Stimulated activated naive CD8-positive, alpha-beta T cell treated with anti-CD3 and anti-CD28 coated beads, Interleukin-15, Interleukin-2, amounts not matched to agents 100 ng/mL and 50 ng/mL, for 24 hours (primary cell): ENCODE measurements around the gene KRT35.

Source experiments
- H3K27ac Mint-ChIP-seq: one replicate; pipeline ENCODE4 v1.8.0; 2021; ENCODE audit warnings: mild to moderate bottlenecking, mixed read lengths
- H3K27me3 Mint-ChIP-seq: one replicate; pipeline ENCODE4 v1.8.0; 2021; ENCODE audit warnings: mixed read lengths
- H3K36me3 Mint-ChIP-seq: one replicate; pipeline ENCODE4 v1.8.0; 2021; ENCODE audit warnings: low read depth, mixed read lengths
- H3K4me1 Mint-ChIP-seq: one replicate; pipeline ENCODE4 v1.8.0; 2021; ENCODE audit warnings: low read depth, mixed read lengths
- H3K4me3 Mint-ChIP-seq: one replicate; pipeline ENCODE4 v1.8.0; 2021; ENCODE audit warnings: mild to moderate bottlenecking, mixed read lengths
- H3K9me3 Mint-ChIP-seq: one replicate; pipeline ENCODE4 v1.8.0; 2021; ENCODE audit warnings: mixed read lengths

KRT35 gene

DNA sequence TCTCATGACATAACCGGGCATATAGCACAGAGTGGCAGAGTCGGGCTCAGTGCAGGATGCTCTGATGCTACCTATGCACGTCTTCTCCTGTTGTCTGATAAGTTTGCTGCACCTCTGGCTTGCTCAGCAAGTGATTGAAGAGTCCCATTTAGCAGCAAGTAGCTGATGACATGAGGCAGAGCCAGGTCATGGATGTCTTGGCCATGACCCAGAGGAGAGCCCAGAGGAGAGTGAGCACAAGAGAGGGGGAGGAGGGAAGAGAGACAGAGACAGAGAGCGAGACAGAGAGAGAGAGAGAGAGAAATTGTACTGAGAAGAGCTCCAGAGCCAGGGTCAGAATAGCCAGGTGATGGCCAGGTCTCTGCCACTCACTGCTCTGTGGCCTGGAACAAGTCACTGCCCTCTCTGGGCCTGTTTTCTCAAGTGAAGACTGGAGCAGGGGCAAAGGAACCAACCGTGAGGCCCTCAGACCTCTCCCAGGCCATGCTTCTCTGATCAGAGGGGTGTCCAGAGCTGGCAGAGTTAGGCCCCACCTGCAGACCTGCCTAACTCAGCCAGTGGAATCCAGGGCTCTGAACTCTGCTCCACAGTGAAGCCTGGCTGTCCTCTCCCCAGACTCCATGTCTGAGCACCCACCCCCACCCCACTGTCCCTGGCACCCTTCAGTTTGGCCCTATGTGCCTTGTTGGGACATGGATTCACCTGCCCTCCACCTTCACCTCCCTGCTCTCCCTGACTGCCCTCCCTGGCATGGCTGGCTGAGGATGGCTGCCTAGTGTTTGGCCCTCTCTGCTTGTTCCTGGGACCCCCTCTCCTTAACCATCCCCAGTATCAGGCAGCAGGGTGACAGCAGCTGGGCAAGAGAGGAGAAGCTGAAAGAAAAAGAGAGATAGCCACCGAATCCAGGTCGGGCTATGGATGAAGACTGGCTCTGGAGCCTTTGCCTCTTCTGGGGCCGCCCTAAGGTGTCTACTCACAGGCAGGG is 4.3 kb upstream of the KRT35 start:
- Mint-ChIP-seq H3K36me3 (no peaks in the 10 kb centered on the region), H3K27ac (no peak overlapping the region), H3K27me3 (no peaks in the 10 kb centered on the region), H3K9me3 (no peaks in the 10 kb centered on the region), H3K4me3 (no peak overlapping the region), H3K4me1 (no peaks in the 10 kb centered on the region)

DNA sequence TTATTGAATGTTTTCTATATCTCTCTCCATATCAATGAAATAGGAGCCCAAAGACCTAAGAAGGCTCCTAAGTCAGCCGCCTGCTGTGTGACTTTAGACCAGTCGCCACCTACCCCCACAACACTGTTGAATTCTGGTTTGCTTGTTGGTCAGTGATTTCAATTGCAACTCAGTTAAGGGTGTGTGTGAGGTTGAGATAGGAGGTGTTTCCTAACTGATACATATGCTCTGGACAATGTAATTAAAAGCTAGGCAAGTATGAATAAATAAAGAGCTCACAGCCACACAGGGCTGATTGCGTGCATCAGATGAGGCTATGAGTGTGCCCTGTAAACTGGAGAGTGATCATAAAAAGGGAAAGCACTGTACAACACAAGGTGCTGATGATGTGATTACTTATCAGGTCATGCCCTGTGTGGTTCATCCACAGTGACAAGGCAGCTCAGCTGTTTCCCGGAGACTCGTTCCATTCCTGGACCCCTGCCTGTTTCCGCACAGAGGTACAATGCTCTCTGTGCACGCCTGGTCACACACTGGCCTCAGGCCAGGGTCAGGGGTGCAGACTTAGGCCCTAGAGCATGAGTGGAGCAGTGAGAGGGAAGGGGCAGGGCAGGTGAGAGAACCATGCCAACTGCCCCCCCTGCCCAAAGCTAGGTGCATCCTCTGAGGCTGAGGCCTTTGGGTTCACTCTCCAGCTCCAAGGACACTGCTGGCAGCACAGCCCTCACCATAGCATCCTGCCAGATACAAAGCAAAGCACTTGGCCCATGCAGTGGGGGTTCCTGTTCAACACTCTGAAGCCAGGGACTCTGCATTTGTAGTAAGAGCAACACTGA is 3.3 kb upstream of the KRT35 start:
- no peaks in the 10 kb centered on the region for H3K9me3 Mint-ChIP-seq
- no peaks in the 10 kb centered on the region for H3K4me1 Mint-ChIP-seq
- no peaks in the 10 kb centered on the region for H3K36me3 Mint-ChIP-seq
- no peak overlapping the region for H3K27ac Mint-ChIP-seq
- no peaks in the 10 kb centered on the region for H3K27me3 Mint-ChIP-seq
- H3K4me3 Mint-ChIP-seq, result no peak overlapping the region

DNA sequence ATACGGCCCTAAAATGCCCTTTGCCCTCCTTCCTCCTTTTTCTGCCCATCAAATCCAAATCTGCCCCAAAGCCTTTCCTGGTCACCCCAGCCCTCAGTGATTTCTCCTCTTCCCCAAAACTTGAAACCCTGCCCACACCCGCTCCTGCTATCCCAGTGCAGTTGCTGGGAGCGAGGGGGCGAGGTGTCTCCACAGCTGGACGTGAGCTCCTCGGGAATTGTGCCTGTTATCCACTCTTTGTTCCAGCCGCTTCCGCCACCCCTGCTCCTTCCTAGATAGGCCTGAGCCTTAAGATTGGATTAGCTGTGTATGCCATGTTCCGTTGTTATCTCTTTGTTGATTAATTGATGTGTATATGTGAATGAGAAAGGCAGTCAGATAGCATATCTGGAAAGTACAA is 2.6 kb upstream of the KRT35 start:
- Mint-ChIP-seq H3K4me3 (no peak overlapping the region), H3K27me3 (no peaks in the 10 kb centered on the region), H3K4me1 (no peaks in the 10 kb centered on the region), H3K9me3 (no peaks in the 10 kb centered on the region), H3K27ac (no peak overlapping the region), H3K36me3 (no peaks in the 10 kb centered on the region)

DNA sequence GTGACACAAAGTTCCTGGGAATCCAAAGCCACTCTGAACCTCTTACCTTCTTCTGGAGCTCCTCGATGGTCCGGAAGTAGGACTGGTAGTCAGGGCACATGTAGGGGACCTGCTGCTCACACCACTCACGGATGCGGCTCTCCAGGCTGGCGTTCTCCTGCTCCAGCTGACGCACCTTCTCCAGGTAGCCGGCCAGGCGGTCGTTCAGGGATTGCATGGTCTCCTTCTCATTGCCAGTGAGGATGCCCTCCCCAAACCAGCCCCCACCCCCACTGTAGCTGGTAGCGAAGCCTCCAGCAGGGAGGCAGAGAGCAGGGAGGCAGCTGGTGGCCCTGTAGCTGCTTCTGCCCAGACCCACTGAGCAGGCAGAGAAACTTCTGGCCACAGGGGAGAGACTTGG is 370 bp downstream of the KRT35 start:
- Mint-ChIP-seq H3K4me3 (no peak overlapping the region), H3K36me3 (no peaks in the 10 kb centered on the region), H3K9me3 (no peaks in the 10 kb centered on the region), H3K27ac (no peak overlapping the region), H3K27me3 (no peaks in the 10 kb centered on the region), H3K4me1 (no peaks in the 10 kb centered on the region)

DNA sequence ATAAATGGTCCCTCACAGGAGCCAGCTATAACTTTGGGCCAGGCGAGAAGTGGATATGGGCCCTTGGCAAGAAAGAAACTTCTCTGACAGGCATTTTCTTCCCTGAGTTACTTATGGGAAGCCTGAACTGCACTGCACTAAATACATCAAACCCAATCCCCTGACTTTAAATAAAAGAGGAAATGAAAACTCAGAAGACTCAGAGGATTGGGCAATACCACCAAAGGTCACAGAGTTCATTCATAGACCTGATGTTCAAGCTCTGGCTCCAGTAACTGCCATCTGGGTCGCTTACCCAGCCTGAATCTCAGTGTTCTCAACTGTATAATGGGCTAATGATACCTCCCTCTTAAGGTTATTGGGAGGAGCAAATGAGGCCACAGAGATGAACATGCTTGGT is 815 bp downstream of the KRT35 start:
- Mint-ChIP-seq H3K27me3 (no peaks in the 10 kb centered on the region), H3K36me3 (no peaks in the 10 kb centered on the region), H3K4me1 (no peaks in the 10 kb centered on the region), H3K9me3 (no peaks in the 10 kb centered on the region), H3K27ac (no peak overlapping the region), H3K4me3 (no peak overlapping the region)

DNA sequence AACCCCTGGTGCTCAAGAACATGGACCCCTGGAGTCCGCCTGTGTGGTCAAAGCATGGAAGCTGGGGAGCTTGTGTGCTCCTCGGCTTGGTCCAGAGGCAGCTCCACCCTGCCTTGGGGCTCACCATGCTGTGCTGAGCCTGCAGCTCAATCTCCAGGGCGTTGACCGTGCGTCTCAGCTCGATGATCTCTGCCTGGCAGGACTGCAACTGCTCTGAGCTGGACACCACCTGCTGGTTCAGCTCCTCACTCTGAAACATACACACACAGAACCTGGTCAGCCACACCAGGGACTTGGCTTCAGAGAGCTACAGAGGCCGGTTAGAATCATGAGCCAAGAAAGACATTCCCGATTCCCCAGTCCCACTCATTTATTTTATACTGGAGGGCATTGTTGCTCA is 2.7 kb downstream of the KRT35 start:
- Mint-ChIP-seq H3K27ac (no peak overlapping the region), H3K36me3 (no peaks in the 10 kb centered on the region), H3K4me1 (no peaks in the 10 kb centered on the region), H3K27me3 (no peaks in the 10 kb centered on the region), H3K4me3 (no peak overlapping the region), H3K9me3 (no peaks in the 10 kb centered on the region)

DNA sequence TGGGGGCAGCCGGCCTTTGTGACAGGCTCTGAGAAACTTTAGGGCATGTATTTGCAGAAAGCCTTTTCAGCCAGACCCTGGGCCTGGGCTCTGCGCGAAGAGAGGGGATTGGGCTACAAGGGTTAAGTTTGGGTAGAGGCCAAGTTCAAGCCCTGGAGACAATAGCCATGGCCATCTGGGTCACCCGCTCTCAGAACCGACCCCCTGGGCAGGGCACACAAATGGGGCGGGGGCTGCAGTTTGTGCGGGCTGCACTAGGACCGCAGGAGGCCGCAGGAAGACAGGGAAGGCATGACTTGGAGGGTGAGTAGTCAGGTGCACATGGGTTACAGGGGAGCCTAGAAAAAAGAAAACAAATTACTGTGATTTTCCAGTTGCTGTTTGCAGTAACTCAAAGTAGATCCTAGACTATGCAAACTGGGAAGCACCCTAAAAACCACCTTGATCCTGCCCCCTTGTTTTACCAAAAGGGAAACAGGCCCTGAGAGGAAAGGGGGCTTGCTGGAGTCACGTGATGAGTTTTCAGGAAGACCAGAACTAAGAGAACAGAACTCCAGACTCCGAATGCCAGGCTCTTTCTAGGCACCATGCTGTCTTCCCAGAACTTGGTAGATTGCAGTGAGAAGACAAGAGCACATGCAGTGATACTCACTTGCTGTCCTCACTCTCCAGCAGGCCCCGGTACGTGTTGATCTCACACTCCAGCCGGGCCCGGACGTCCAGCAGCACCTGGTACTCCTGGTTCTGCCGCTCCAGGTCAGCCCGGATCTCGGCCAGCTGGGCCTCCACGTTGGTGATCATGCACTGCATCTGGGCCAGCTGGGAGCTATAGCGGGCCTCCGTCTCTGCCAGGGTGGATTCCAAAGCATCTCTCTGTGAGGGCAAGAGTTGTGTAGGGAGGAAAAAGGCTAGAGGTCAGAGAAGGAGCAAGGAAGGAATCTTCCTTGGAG is 3.8 kb downstream of the KRT35 start:
- no peaks in the 10 kb centered on the region for H3K4me1 Mint-ChIP-seq
- H3K27me3 Mint-ChIP-seq, result no peaks in the 10 kb centered on the region
- H3K4me3 Mint-ChIP-seq, result no peak overlapping the region
- H3K9me3 Mint-ChIP-seq, result peaks cover 3% of the 10 kb centered on the region
- H3K27ac Mint-ChIP-seq, result no peak overlapping the region
- no peaks in the 10 kb centered on the region for H3K36me3 Mint-ChIP-seq

DNA sequence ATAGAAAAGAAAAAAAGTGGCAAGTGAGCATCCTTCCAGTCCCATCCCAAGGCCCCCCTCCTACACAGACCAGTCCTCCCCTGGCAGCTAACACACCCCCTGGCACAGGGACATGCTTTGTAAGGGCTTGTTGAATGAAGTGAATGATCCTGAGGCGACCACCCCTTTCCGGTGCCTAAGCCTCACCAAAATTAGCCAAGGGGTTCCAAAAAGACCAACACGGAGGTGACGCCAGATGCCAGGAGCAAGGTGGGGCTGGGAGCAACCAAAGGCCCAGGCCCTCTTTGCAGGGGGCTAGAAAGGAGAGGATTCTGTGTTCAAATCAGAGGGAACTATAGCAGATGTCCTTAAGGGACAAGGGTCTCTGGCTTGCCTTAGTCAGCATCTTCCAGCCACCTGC is 5.5 kb downstream of the KRT35 start:
- Mint-ChIP-seq H3K4me3 (no peak overlapping the region), H3K27me3 (no peaks in the 10 kb centered on the region), H3K9me3 (peaks cover 3% of the 10 kb centered on the region), H3K36me3 (no peaks in the 10 kb centered on the region), H3K27ac (no peak overlapping the region), H3K4me1 (no peaks in the 10 kb centered on the region)

DNA sequence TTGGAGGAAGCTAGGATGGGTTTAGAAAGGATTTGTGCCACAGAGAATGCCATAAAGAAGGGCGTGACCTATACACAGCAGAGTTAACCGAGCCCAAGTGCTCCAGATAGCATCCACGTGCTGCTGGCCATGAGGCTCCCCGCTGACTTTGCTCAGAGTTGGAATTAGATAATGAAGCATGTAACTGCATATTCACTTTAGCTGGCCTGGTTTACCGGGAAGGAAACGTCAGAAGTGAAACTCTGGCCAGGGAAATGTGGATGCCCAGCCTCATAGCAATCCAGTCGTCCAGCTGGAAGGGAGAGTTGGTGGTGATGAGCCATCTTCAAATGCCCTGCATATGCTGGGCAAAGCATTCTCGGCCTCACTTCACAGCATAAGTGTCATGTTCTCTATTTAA is 6.1 kb downstream of the KRT35 start:
- no peak overlapping the region for H3K4me3 Mint-ChIP-seq
- H3K27ac Mint-ChIP-seq, result no peak overlapping the region
- peaks cover 3% of the 10 kb centered on the region for H3K9me3 Mint-ChIP-seq
- H3K36me3 Mint-ChIP-seq, result no peaks in the 10 kb centered on the region
- no peaks in the 10 kb centered on the region for H3K4me1 Mint-ChIP-seq
- no peaks in the 10 kb centered on the region for H3K27me3 Mint-ChIP-seq

DNA sequence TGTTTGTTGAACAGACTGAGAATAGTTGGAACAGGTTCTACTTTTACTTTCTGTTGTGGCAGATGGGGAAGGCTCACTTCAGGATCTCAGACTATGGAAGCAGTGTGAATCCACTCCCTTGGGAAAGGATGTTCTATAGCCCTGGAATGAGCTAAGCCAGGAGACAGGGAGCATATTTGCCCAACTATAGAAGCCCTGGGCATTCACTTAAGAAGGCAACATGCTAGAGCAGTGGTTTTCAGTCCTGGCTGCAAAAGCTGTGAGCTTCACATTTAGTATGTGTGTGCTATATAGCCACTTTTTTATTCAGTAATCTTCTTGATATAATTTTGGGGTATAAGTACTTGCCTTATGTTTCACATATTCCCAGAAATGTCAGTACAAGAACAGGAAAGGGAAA is 12.6 kb downstream of the KRT35 start:
- Mint-ChIP-seq H3K27ac (no peak overlapping the region), H3K36me3 (no peaks in the 10 kb centered on the region), H3K27me3 (peaks cover 4% of the 10 kb centered on the region), H3K4me1 (no peaks in the 10 kb centered on the region), H3K9me3 (peaks cover 6% of the 10 kb centered on the region), H3K4me3 (no peak overlapping the region)

DNA sequence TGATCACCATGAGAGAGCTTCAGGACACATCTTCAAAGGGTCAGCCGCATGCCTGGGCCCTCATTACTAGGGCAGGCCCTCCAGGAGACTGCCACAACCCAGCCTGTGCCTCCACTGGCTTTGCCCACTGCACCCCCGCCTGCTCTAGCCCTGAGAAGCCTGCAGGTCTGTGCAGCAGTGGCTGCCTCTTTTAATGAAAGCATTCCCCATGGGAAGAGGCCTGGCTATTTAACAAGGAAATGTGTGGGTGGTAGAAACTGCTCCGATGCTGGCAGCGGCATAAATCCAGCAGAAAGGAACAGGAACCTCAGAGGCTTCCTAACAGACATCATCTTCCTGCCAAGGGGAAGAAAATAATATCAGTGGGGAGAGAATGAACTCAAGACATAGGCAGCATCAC is 13.4 kb downstream of the KRT35 start:
- Mint-ChIP-seq H3K9me3 (peaks cover 3% of the 10 kb centered on the region), H3K4me1 (no peaks in the 10 kb centered on the region), H3K4me3 (no peak overlapping the region), H3K27ac (no peak overlapping the region), H3K27me3 (peaks cover 4% of the 10 kb centered on the region), H3K36me3 (no peaks in the 10 kb centered on the region)

DNA sequence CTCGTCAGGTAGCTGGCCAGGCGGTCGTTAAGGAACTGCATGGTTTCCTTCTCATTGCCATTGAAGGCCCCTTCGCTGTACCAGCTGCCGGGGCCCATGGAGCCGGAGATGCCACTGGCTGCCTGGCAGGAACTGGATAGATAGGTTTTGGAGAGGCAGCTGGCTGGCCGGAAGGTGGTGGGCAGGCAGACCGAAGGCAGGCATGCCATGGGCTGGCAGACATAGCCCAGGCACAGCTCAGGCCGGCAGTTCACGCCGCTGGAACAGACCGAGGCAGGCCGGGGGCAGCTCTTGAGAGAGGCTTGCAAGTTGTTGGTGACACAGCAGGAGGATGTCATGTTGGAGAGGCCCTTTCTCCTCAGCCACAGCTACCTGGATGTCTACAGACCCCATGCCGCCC is 14.0 kb downstream of the KRT35 start, which contains the start of gene KRT32:
Gene KRT32 (minus strand): TSS at position 399 of the 400 bp plus-strand sequence. CDS start 61 bp downstream, at position 338.
- Mint-ChIP-seq H3K4me1 (no peaks in the 10 kb centered on the region), H3K9me3 (peaks cover 3% of the 10 kb centered on the region), H3K4me3 (no peak within 1 kb of the TSS), H3K27me3 (peaks cover 4% of the 10 kb centered on the region), H3K36me3 (no peaks in the 10 kb centered on the region), H3K27ac (no peak within 1 kb of the TSS)

DNA sequence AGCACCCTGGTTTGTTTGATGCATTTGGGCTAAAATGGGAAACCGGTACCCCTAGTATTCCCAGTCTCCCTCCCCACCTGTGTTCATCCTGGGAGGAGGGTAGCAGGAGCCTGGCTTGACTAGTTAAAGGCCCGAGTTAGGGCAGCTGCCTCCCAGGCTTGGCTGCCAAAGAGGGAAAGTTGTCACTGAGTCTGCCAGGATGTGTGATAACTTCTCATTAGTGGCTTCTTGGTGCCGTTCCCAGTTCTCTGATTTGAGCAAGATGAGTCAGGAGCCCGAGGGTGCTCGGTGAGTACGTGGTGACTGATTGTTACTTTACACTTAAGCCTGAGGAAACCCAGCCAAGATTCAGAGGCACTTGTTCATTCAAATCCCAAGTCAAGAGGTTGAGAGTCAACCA is 16.3 kb downstream of the KRT35 start:
- no peak overlapping the region for H3K27ac Mint-ChIP-seq
- no peak overlapping the region for H3K4me3 Mint-ChIP-seq
- H3K36me3 Mint-ChIP-seq, result no peaks in the 10 kb centered on the region
- H3K4me1 Mint-ChIP-seq, result no peaks in the 10 kb centered on the region
- H3K27me3 Mint-ChIP-seq, result peaks cover 4% of the 10 kb centered on the region
- H3K9me3 Mint-ChIP-seq, result peaks cover 3% of the 10 kb centered on the region

DNA sequence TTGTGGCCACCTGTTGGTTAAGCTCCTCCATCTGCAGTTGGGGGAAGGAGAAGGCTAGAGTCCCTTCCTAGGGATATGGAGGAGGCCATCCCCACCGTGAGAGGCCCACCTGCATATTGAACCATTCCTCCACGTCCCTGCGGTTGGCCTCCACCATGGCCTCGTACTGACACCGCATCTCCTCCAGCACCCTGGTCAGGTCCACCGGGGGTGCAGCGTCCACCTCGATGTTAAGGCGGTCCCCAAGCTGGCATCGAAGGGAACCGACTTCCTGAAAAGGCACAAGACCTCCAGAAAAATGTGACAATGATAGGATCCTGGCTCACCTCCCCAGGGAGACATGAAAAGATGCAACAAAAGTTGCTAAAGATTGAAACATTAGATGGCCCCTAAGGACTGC is 16.8 kb downstream of the KRT35 start:
- Mint-ChIP-seq H3K9me3 (peaks cover 3% of the 10 kb centered on the region), H3K4me3 (no peak overlapping the region), H3K36me3 (no peaks in the 10 kb centered on the region), H3K4me1 (no peaks in the 10 kb centered on the region), H3K27ac (no peak overlapping the region), H3K27me3 (peaks cover 4% of the 10 kb centered on the region)
